ENCODE data around the gene NOL9.
"Not testable (repeated sequence)": the region's sequence is repeated elsewhere in the genome, so short reads cannot be mapped to it uniquely, and the experiment has no call there.

NOL9 gene

GRCh38 chr1:6560267-6560666, 6.0 kb upstream of the NOL9 start:
- no peak for TF ChIP-seq CTCF (IDR thresholded peaks at IDR 0.05; ENCODE audit: control extremely low read depth, extremely low read depth, low read depth, missing control alignments)
- ChIA-PET POLR2A (no interaction called here), CTCF (no interaction called here)
- DNase-seq (ENCODE audit: extremely low spot score) = no peak

GRCh38 chr1:6559161-6559560, 4.8 kb upstream of the NOL9 start:
- CTCF ChIA-PET, POLR2A ChIA-PET: not testable (repeated sequence)

GRCh38 chr1:6557597-6557996, 3.3 kb upstream of the NOL9 start:
- CTCF ChIA-PET = interaction anchor here (0.9 to 1.3 kb wide), 2 partner anchors 19 to 34 kb away, joined by 4 read pairs; no protein-coding TSS in a partner anchor
- TF ChIP-seq CTCF (IDR thresholded peaks at IDR 0.05; ENCODE audit: control extremely low read depth, extremely low read depth, low read depth, missing control alignments) = no peak
- no peak for DNase-seq (ENCODE audit: extremely low spot score)
- POLR2A ChIA-PET = no interaction called here

More at GRCh38 chr1:6559161-6559560, 4.8 kb upstream of the NOL9 start:
- not testable (repeated sequence) for DNase-seq (ENCODE audit: extremely low spot score)

GRCh38 chr1:6554907-6555778, 830 bp upstream of the NOL9 start, which contains the start of gene TAS1R1:
TAS1R1 (plus strand) TSS chr1:6555307; CDS start chr1:6555374, 67 bp downstream.
- POLR2A ChIA-PET = interaction anchor here (0.8 kb wide), 1 partner anchor 25 kb away, joined by 3 read pairs; the partner anchor contains the start of gene ZBTB48
- CTCF ChIA-PET = interaction anchor here (0.7 to 4.2 kb wide), 30 partner anchors 11 to 653 kb away, joined by 3 to 24 read pairs (median 4); partner anchors contain the start of genes RNF207 and ZBTB48
- TF ChIP-seq CTCF (IDR thresholded peaks at IDR 0.05; ENCODE audit: control extremely low read depth, extremely low read depth, low read depth, missing control alignments) = no peak
- DNase-seq (ENCODE audit: extremely low spot score) = no peak

- no peak for DNase-seq (ENCODE audit: extremely low spot score)
- ChIA-PET CTCF (interaction anchor here (1.3 kb wide), 1 partner anchor 20 kb away, joined by 3 read pairs; no protein-coding TSS in a partner anchor), POLR2A (interaction anchor here (0.5 kb wide), 1 partner anchor 23 kb away, joined by 7 read pairs; no protein-coding TSS in a partner anchor)
- no peak for TF ChIP-seq CTCF (IDR thresholded peaks at IDR 0.05; ENCODE audit: control extremely low read depth, extremely low read depth, low read depth, missing control alignments)
Measured at GRCh38 chr1:6547301-6547700, 7.0 kb downstream of the NOL9 start.

GRCh38 chr1:6546326-6546725, 8.0 kb downstream of the NOL9 start:
- DNase-seq (ENCODE audit: extremely low spot score) = no peak
- ChIA-PET POLR2A (interaction anchor here (0.6 kb wide), 1 partner anchor 28 kb away, joined by 3 read pairs; no protein-coding TSS in a partner anchor), CTCF (no interaction called here)
- TF ChIP-seq CTCF (IDR thresholded peaks at IDR 0.05; ENCODE audit: control extremely low read depth, extremely low read depth, low read depth, missing control alignments) = no peak
